22Rv1 (cell line): ENCODE data around the gene LRRC42.

ENCODE experiments used
- CTCF ChIP-seq: fragments of 450-650 bp; IDR thresholded peaks from 2 replicates; pipeline ENCODE4 v1.5.1; 2017; ENCODE audit warnings: mild to moderate bottlenecking
- ZFX ChIP-seq: fragments of 450-650 bp; IDR thresholded peaks from 2 replicates; pipeline ENCODE4 v1.6.1; 2017; ENCODE audit warnings: antibody characterized with exemption, borderline replicate concordance

GRCh38 chr1:53998223-53998622 is 52.1 kb downstream of the LRRC42 start:
- TF ChIP-seq CTCF: no peak
- no peak for TF ChIP-seq ZFX
